K562 (cell line): Measurements from ENCODE around the gene RAB3IP. TPM values are rescaled to one million over a fixed set of nuclear protein-coding genes. Genes with fewer than 3 reads are reported as not detected.

Experiments
- ATAC-seq: fragments of 200-7000 bp; cut with Tn5 transposase; 3 replicates; pipeline ENCODE4 v1.9.1; 2020; ENCODE audit warnings: moderate library complexity
- BruUV-seq: library from RNA; stranded (reverse); fragments of 400-500 nt; replicated peaks from 2 replicates; lab custom pipeline; 2021; lab: Mats Ljungman, UMichigan
- CTCF ChIA-PET: fragments of 300-600 bp; formaldehyde crosslinking; extraction: SDS; loops from one replicate; lab custom pipeline; 2021; ENCODE audit warnings: low intra/inter-chr PET ratio; lab: Yijun Ruan, JAX
- POLR2A ChIA-PET: fragments of 300-600, 350-650 bp; sonication (Branson Sonifier 250); formaldehyde crosslinking; extraction: SDS; loops from one replicate; lab custom pipeline; 2021; ENCODE audit warnings: antibody characterized with exemption, inconsistent platforms; lab: Yijun Ruan, JAX
- DNase-seq, 4 experiments: peaks; one replicate each; pipeline versions ENCODE4 v3.0.0 to v3.0.0-alpha.2; 2011 to 2018; ENCODE audit warnings: low spot score in 3 of 4, mixed read lengths in 3 of 4; ENCODE audit errors: extremely low read depth in 1 of 4
- FAIRE-seq: peaks from 2 replicates; lab custom pipeline; 2011; peaks lifted over from hg19 to GRCh38; lab: Jason Lieb, UNC
- H2AFZ ChIP-seq: 2 replicates; pipeline ENCODE4 v1.6.0; 2011; ENCODE audit warnings: low read depth, low read length, control low read depth, inconsistent platforms
- H3K27ac ChIP-seq: fragments of 200-600 bp; 3 replicates; pipeline ENCODE4 v1.8.0; 2011; ENCODE audit warnings: low read depth, mild to moderate bottlenecking, control low read depth, inconsistent platforms, low read length, moderate library complexity, mixed read lengths; ENCODE audit errors: extremely low read depth
- H3K27me3 ChIP-seq, 2 experiments: fragments of 300-600 bp in 1 of 2; 2 replicates in 1 of 2; 3 replicates in 1 of 2; pipeline versions ENCODE4 v1.6.0 to v1.8.0; 2011; ENCODE audit warnings: inconsistent platforms in 2 of 2, low read length in 2 of 2, mild to moderate bottlenecking in 1 of 2, mixed read lengths in 1 of 2, moderate library complexity in 1 of 2; ENCODE audit not compliant: control insufficient read depth in 2 of 2, insufficient read depth in 2 of 2
- H3K36me3 ChIP-seq: fragments of 300-600 bp; 3 replicates; pipeline ENCODE4 v1.8.0; 2011; ENCODE audit warnings: mild to moderate bottlenecking, low read length, inconsistent platforms; ENCODE audit not compliant: control insufficient read depth, insufficient read depth
- H3K4me1 ChIP-seq, 2 experiments: fragments of 200-600 bp in 1 of 2; replicated peaks in 1 of 2; 2 replicates in 1 of 2; 3 replicates in 1 of 2; pipeline versions ENCODE4 v1.5.1 to v1.8.0; 2011; ENCODE audit warnings: inconsistent platforms in 2 of 2, low read length in 2 of 2, mild to moderate bottlenecking in 1 of 2, mixed read lengths in 1 of 2, moderate library complexity in 1 of 2; ENCODE audit not compliant: control insufficient read depth in 2 of 2, insufficient read depth in 2 of 2
- H3K4me2 ChIP-seq: 2 replicates; pipeline ENCODE4 v1.6.1; 2011; ENCODE audit warnings: low read length, control low read depth, inconsistent platforms, mixed read lengths; ENCODE audit not compliant: insufficient read depth
- H3K4me3 ChIP-seq: fragments of 200-600 bp; sonication (generic), shearing (Covaris generic); 2 replicates; pipeline ENCODE4 v1.5.1; 2016; ENCODE audit warnings: control low read depth, inconsistent platforms
- H3K79me2 ChIP-seq: fragments of 200-600 bp; 3 replicates; pipeline ENCODE4 v1.8.0; 2011; ENCODE audit warnings: low read length, inconsistent platforms; ENCODE audit not compliant: control insufficient read depth, insufficient read depth
- H3K9ac ChIP-seq, 2 experiments: 2 replicates each; pipeline versions ENCODE4 v1.6.0 to v1.6.1; 2011; ENCODE audit warnings: low read depth in 2 of 2, low read length in 2 of 2, control low read depth in 1 of 2, inconsistent platforms in 1 of 2, mild to moderate bottlenecking in 1 of 2, mixed read lengths in 1 of 2; ENCODE audit not compliant: insufficient read depth in 1 of 2
- H3K9me1 ChIP-seq: one replicate; pipeline ENCODE4 v1.6.0; 2011; ENCODE audit warnings: inconsistent platforms, mild to moderate bottlenecking, low read length, moderate library complexity; ENCODE audit not compliant: control insufficient read depth, insufficient read depth
- H3K9me3 ChIP-seq: replicated peaks from 2 replicates; pipeline ENCODE4 v1.5.1; 2011; ENCODE audit warnings: low read depth, low read length, inconsistent platforms; ENCODE audit not compliant: control insufficient read depth, insufficient read depth
- H4K20me1 ChIP-seq: replicated peaks from 2 replicates; pipeline ENCODE4 v1.6.1; 2011; ENCODE audit warnings: low read length, inconsistent platforms, mixed read lengths; ENCODE audit not compliant: control insufficient read depth, insufficient read depth
- IFI16 ChIP-seq: fragments of 250-450 bp; sonication (Bioruptor Pico); IDR thresholded peaks from 2 replicates; pipeline ENCODE4 v2.1.2; 2022; ENCODE audit warnings: mild to moderate bottlenecking, inconsistent platforms
- NR2F6 ChIP-seq: fragments of 450-650 bp; formaldehyde crosslinking; IDR thresholded peaks from 2 replicates; pipeline ENCODE4 v1.4.0; 2020; ENCODE audit warnings: mild to moderate bottlenecking
- RBM17 ChIP-seq: fragments of 200-400 bp; formaldehyde crosslinking; IDR thresholded peaks from 2 replicates; pipeline ENCODE4 v1.6.1; 2017; ENCODE audit warnings: low read depth, mild to moderate bottlenecking, low read length, borderline replicate concordance
- TAF7 ChIP-seq: fragments of 450-650 bp; IDR thresholded peaks from 2 replicates; pipeline ENCODE4 v1.6.1; 2016; ENCODE audit warnings: missing genetic modification characterization, missing compliant biosample characterization
- ZNF354B ChIP-seq: fragments of 250-450 bp; sonication (Bioruptor Pico); IDR thresholded peaks from 2 replicates; pipeline ENCODE4 v1.4.0; 2020
- ZNF639 ChIP-seq, 2 experiments: fragments of 200-800 bp in 1 of 2; sonication (Bioruptor generic) in 1 of 2; sonication (generic) in 1 of 2; formaldehyde crosslinking in 1 of 2; IDR thresholded peaks in 1 of 2; conservative IDR thresholded peaks in 1 of 2; 2 replicates each; pipeline versions ENCODE4 v1.5.0 to v1.6.1; 2016 to 2020; ENCODE audit warnings: missing compliant biosample characterization in 1 of 2, missing genetic modification characterization in 1 of 2, missing genetic modification reagents in 1 of 2
- WGBS: fragments of 100-300 bp; shearing (Covaris generic); methylation state at CpG from one replicate; pipeline ENCODE4 v1.1.6; 2016; ENCODE audit warnings: low coverage, mixed read lengths; ENCODE audit not compliant: insufficient coverage; ENCODE audit errors: missing lambda C conversion rate; 5-methylcytosine and 5-hydroxymethylcytosine counted together
- in situ Hi-C: fragments of 300-500 bp; cut with MboI; formaldehyde crosslinking; loops from 4 replicates; pipeline ENCODE4 v1.15.0; 2018; ENCODE audit warnings: inconsistent platforms, mixed read lengths
- intact Hi-C: fragments of 100-400 bp; cut with micrococcal nuclease; formaldehyde crosslinking; loops from 2 replicates; pipeline ENCODE4 v1.14.2; 2022
- polyA plus RNA-seq, 8 experiments: library from polyadenylated mRNA; depleted of rRNA in 4 of 8; stranded (reverse) in 5 of 8; unstranded in 3 of 8; fragments of >200 nt; fragmentation: Nextera tagmentation in 2 of 8; fragmentation: Illumina TruSeq in 1 of 8; extraction: Ambion mirVana in 2 of 8; extraction: Trizol in 1 of 8; gene quantifications; 2 replicates each; pipeline versions ENCODE4 v1.2.1 to v1.2.3, GENCODE V29; 2011 to 2014; ENCODE audit warnings: inconsistent platforms in 1 of 8, missing spikeins in 1 of 8
- total RNA-seq, 7 experiments: library from RNA; depleted of rRNA in 6 of 7; stranded (reverse); fragments of >200 nt in 6 of 7; fragmentation: Illumina TruSeq in 2 of 7; extraction: Trizol in 2 of 7; gene quantifications; 2 replicates each; pipeline versions ENCODE4 v1.2.1 to v1.2.3, GENCODE V29; 2011 to 2021; ENCODE audit warnings: low replicate concordance in 1 of 7

Gene RAB3IP
- total and polyA plus RNA-seq, 9 of the 15 experiments (the other 6 are each of a cell fraction or from before 2014, with no cell fraction given): 5.6 to 25.5 (median 11.3) TPM

- Histone ChIP-seq H3K27me3 (no peaks in the 10 kb centered on the region; a peak in 1 of 5 replicates), H2AFZ (no peak overlapping the region), H3K9ac (no peak overlapping the region), H3K9me1 (no peaks in the 10 kb centered on the region), H3K9me3 (no peaks in the 10 kb centered on the region), H3K4me2 (no peak overlapping the region), H3K4me1 (no peaks in the 10 kb centered on the region; a peak in 1 of 5 replicates), H4K20me1 (no peaks in the 10 kb centered on the region), H3K36me3 (no peaks in the 10 kb centered on the region), H3K4me3 (no peak overlapping the region), H3K27ac (no peak overlapping the region), H3K79me2 (no peaks in the 10 kb centered on the region)
- DNase-seq: no peak
- intact Hi-C loops: no loop called here
- in situ Hi-C loops: no loop called here
- ATAC-seq: no peak
- WGBS: 3% methylated on average over 3 of the region's 3 CpGs
- no peak for FAIRE-seq
- no TSS peak for BruUV-seq
- ChIA-PET POLR2A (interaction anchor here (0.6 to 0.8 kb wide), 2 partner anchors 11 to 38 kb away, joined by 3 to 5 read pairs; no protein-coding TSS in a partner anchor), CTCF (no interaction called here)
- no peak for TF ChIP-seq RBM17
- no peak for TF ChIP-seq TAF7
- TF ChIP-seq NR2F6 (CRISPR knock-in tag): no peak
- TF ChIP-seq ZNF354B: no peak
- TF ChIP-seq ZNF639 (CRISPR knock-in tag; conservative IDR thresholded peaks at IDR 0.05 in 1 of 2, IDR thresholded peaks at IDR 0.05 in 1 of 2): no peak
- no peak for TF ChIP-seq IFI16 (CRISPR knock-in tag)
Measured at GRCh38 chr12:69701826-69702225, 36.8 kb upstream of the RAB3IP start.
